Posterior vena cava (tissue), 2 donors: ENCODE data around the gene REEP6. TPM values are rescaled to one million over a fixed set of nuclear protein-coding genes. Genes with fewer than 3 reads are reported as not detected.
"Not testable (repeated sequence)": the region's sequence is repeated elsewhere in the genome, so short reads cannot be mapped to it uniquely, and the experiment has no call there.

Experiments used
- DNase-seq: peaks from one replicate; pipeline ENCODE4 v3.0.0-alpha.2; 2020; ENCODE audit warnings: low spot score
- intact Hi-C, 2 donors: fragments of 100-400 bp; cut with DNase I; formaldehyde crosslinking; loops; one replicate each; pipeline versions ENCODE4 v1.14.1 to v1.14.2; 2022 to 2023
- total RNA-seq, 2 donors: library from RNA; stranded (reverse); fragmentation: NEBNext Ultra II Directional; extraction: Animal tissue kit (Norgen Biotek cat#: 25700); gene quantifications; one replicate each; pipeline ENCODE4 v1.2.1, GENCODE V29; 2021
- donor health status: DM: yes; HTN: yes; CAD: no.
- donor health status: DM: yes; HTN: yes; CAD: no.

Gene REEP6
- total RNA-seq, 2 donors from 2014 or later: 0.33 to 1.2 TPM

DNA sequence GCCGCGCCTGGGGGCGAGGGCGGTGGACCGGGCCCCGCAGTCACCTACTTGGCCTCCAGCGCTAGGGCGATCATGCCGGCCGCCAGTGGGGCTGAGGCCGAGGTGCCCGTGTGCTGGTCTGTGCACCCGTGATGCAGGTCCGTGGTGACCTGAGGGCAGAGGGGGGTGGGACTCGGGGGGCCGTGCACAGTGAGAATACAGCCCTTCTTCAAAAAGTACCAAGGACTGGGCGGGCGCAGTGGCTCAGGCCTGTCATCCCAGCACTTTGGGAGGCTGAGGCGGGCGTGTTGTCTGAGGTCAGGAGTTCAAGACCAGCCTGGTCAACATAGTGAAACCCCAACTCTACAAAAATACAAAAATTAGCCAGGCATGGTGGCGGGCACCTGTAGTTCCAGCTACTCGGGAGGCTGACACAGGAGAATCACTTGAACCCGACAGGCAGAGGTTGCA is 7.0 kb upstream of the REEP6 start:
- intact Hi-C loops: no loop called here
- no peak for DNase-seq

- intact Hi-C loops: no loop called here
- DNase-seq: peak; percentile 76
Measured at GRCh38 chr19:1486720-1487575, 4.0 kb upstream of the REEP6 start.

GRCh38 chr19:1487576-1488281 is 3.3 kb upstream of the REEP6 start:
- intact Hi-C loops: no loop called here
- DNase-seq: peak; percentile 79

DNA sequence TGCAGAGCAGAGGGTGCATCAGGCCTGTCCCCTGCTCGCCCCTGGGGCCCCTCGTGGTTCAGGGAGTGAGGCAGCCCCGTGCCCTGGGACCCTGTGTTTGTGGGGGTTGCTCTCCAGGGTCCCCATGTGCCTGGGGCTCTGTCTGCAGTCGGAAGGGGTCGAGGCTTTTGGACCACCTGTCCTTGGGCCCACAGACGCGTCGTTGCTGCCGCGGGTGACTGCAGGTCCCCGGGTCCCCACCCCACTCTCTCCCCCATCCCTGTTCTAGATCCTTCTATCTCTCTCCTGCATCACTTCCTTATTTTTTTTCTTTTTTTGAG is 2.7 kb upstream of the REEP6 start:
- intact Hi-C loops: no loop called here
- DNase-seq: no peak

- DNase-seq: peak; percentile 78
- intact Hi-C loops: no loop called here
Measured at GRCh38 chr19:1489463-1490310, 1.3 kb upstream of the REEP6 start.

DNA sequence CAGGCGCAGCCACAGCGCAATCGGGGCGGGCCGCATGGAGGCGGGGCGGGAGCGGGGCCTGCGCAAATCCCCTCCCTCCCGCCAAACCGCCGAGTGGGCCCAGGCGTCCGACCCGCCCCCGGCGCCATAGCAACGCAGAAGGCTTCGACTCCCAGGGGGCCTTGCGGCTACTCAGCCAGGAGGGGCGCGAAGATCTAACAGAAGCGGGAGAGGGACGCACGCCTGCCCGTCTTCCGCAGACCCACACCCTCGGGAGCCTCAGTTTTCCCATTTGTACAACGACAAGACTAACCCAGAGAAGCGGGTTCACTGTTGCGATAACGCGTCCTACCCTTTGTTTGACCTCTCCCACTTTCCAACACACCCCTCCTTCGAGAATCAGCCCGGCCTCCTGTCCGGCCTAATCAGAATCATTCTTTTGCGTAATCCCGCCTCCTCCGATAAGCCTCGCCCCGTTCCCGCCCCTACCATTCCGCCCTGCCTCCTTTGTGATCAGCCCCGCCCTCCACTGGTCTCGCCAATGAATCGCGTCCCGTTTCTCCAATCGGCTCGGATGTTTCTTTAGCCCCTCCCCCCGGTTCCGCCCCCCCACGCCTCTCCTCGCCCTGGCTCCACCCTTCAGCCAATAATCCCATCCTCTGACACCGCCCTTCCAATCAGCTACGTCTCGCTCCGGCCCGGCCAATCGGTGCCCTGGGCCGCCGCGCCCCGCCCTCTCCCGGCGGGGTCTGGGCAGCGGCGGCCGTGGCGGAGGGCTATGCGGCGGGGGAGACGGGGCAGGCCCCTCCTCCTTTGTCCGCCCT is 469 bp upstream of the REEP6 start, which contains the start of gene PCSK4:
PCSK4 (minus strand) TSS at position 40 of the 803 bp plus-strand sequence; CDS start at position 36, 4 bp downstream.
- peak; percentile 100 for DNase-seq

GRCh38 chr19:1491849-1492170 is 829 bp downstream of the REEP6 start:
- intact Hi-C loops: no loop called here
- DNase-seq: no peak

More for the DNA sequence above, 469 bp upstream of the REEP6 start, which contains the start of gene PCSK4:
- intact Hi-C loops: no loop called here

- no peak for DNase-seq
- intact Hi-C loops: no loop called here
Measured at GRCh38 chr19:1492474-1493006, 1.6 kb downstream of the REEP6 start.

DNA sequence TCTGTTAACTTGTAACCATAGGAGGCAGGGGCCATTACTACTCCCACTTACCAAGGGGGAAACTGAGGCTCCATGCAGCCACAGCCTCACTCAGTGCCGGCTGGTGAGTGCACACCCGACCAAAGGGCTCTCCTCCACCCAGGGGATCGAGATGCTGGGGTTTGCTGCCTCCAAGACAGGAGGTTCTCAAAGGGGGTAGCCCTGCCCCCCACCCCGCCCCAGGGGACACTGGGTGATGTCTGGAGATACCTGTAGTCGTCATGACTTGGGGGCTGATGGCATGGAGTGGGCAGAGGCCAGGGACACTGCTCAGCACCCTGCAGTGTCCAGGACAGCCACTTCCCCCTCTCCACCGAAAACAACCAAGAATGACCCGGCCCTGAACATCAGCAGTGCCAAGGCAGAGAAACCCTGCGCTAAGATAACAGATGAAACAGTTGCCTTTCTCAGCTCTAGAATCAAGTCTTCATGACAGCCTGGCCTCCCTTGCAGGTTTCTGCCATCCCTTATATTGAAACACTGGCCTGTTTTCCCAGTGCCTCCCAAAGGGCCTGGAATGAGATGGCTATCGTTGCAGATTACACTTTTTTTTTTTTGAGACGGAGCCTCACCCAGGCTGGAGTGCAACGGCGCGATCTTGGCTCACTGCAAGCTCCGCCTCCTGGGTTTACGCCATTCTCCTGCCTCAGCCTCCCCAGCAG is 3.3 kb downstream of the REEP6 start:
- intact Hi-C loops: no loop called here
- no peak for DNase-seq

GRCh38 chr19:1495051-1495798 is 4.2 kb downstream of the REEP6 start:
- intact Hi-C loops: no loop called here
- DNase-seq: no peak

GRCh38 chr19:1495799-1496713 is 5.1 kb downstream of the REEP6 start:
- DNase-seq: no peak
- intact Hi-C loops: no loop called here

- no peak for DNase-seq
- intact Hi-C loops: no loop called here
Measured at GRCh38 chr19:1496714-1497577, 6.0 kb downstream of the REEP6 start.

DNA sequence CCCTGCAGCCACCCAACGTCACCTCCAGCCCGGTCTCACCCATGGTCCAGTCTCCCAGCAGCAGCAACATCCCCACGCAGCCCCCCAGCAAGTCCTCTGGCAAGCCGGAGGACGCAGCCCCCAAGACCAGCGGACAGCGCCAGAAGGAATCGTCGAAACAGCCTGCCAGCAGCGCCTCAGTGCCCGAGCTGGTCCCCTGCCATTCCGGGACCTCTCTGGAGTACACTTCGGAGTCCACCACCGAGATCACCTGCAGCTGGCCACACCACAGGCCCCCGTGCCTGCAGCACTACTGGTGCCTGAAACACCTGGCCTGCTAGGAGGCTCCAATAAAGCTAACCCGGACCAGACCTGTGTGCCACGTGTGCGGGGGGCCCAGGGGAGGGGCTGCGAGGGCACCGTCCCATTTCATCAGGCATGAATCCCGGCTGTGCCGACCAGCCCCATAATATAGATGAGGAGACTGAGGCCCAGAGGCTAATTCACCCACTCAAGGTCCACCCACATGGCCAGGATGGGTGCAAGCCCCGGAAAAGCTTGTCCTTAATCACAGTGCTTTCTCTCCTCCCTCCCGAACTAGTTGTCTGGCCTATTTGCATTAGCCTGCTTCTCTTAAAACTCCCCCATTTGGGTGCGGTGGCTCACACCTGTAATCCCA is 6.7 kb downstream of the REEP6 start:
- intact Hi-C loops: no loop called here
- DNase-seq: no peak

DNA sequence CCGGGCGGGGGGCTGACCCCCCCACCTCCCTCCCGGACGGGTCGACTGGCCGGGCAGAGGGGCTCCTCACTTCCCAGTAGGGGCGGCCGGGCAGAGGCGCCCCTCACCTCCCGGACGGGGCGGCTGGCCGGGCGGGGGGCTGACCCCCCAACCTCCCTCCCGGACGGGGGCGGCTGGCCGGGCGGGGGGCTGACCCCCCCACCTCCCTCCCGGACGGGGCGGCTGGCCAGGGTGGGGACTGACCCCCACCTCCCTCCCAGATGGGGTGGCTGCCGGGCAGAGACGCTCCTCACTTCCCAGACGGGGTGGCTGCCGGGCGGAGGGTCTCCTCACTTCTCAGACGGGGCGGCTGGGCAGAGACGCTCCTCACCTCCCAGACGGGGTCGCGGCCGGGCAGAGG is 8.2 kb downstream of the REEP6 start:
- intact Hi-C loops, DNase-seq: not testable (repeated sequence)

GRCh38 chr19:1501200-1501595 is 10.2 kb downstream of the REEP6 start:
- DNase-seq: peak; percentile 70
- intact Hi-C loops: no loop called here
